ENCODE results near the gene NKX1-2. TPM values are rescaled to one million over a fixed set of nuclear protein-coding genes. Genes with fewer than 3 reads are reported as not detected.

Gene NKX1-2
- total RNA-seq, 1 donor from 2014 or later = 0.77 TPM

GRCh38 chr10:124495725-124496124, 45.9 kb upstream of the NKX1-2 start:
- Mint-ChIP-seq H3K4me1 (ENCODE audit: unreplicated experiment) (peaks cover 6% of the 10 kb centered on the region), H3K4me3 (ENCODE audit: unreplicated experiment) (no peak overlapping the region), H3K27ac (ENCODE audit: unreplicated experiment) (no peak overlapping the region), H3K27me3 (ENCODE audit: unreplicated experiment) (peaks cover 2% of the 10 kb centered on the region), H3K9me3 (ENCODE audit: unreplicated experiment) (no peaks in the 10 kb centered on the region), H3K36me3 (ENCODE audit: low read depth, unreplicated experiment) (peaks cover 2% of the 10 kb centered on the region)
- no peak for TF ChIP-seq CTCF (IDR thresholded peaks at IDR 0.05; ENCODE audit: unreplicated experiment)
- DNase-seq (ENCODE audit: low spot score) = no peak

GRCh38 chr10:124495162-124495561, 45.3 kb upstream of the NKX1-2 start:
- no peak overlapping the region for H3K4me3 Mint-ChIP-seq (ENCODE audit: unreplicated experiment)
- DNase-seq (ENCODE audit: low spot score) = no peak
- H3K27me3 Mint-ChIP-seq (ENCODE audit: unreplicated experiment) = peaks cover 2% of the 10 kb centered on the region
- no peaks in the 10 kb centered on the region for H3K36me3 Mint-ChIP-seq (ENCODE audit: low read depth, unreplicated experiment)
- no peaks in the 10 kb centered on the region for H3K9me3 Mint-ChIP-seq (ENCODE audit: unreplicated experiment)
- no peak overlapping the region for H3K27ac Mint-ChIP-seq (ENCODE audit: unreplicated experiment)
- TF ChIP-seq CTCF (IDR thresholded peaks at IDR 0.05; ENCODE audit: unreplicated experiment) = no peak
- peaks cover 6% of the 10 kb centered on the region for H3K4me1 Mint-ChIP-seq (ENCODE audit: unreplicated experiment)

GRCh38 chr10:124494046-124494807, 44.4 kb upstream of the NKX1-2 start:
- no peaks in the 10 kb centered on the region for H3K9me3 Mint-ChIP-seq (ENCODE audit: unreplicated experiment)
- H3K27ac Mint-ChIP-seq (ENCODE audit: unreplicated experiment) = no peak overlapping the region
- no peaks in the 10 kb centered on the region for H3K36me3 Mint-ChIP-seq (ENCODE audit: low read depth, unreplicated experiment)
- H3K27me3 Mint-ChIP-seq (ENCODE audit: unreplicated experiment) = peaks cover 2% of the 10 kb centered on the region
- H3K4me1 Mint-ChIP-seq (ENCODE audit: unreplicated experiment) = peaks cover 6% of the 10 kb centered on the region
- TF ChIP-seq CTCF (IDR thresholded peaks at IDR 0.05; ENCODE audit: unreplicated experiment) = no peak
- H3K4me3 Mint-ChIP-seq (ENCODE audit: unreplicated experiment) = no peak overlapping the region
- DNase-seq (ENCODE audit: low spot score) = no peak

- Mint-ChIP-seq H3K4me3 (ENCODE audit: unreplicated experiment) (no peak overlapping the region), H3K36me3 (ENCODE audit: low read depth, unreplicated experiment) (no peaks in the 10 kb centered on the region), H3K9me3 (ENCODE audit: unreplicated experiment) (no peaks in the 10 kb centered on the region), H3K27me3 (ENCODE audit: unreplicated experiment) (peaks cover 2% of the 10 kb centered on the region), H3K4me1 (ENCODE audit: unreplicated experiment) (peaks cover 6% of the 10 kb centered on the region), H3K27ac (ENCODE audit: unreplicated experiment) (no peak overlapping the region)
- no peak for TF ChIP-seq CTCF (IDR thresholded peaks at IDR 0.05; ENCODE audit: unreplicated experiment)
- DNase-seq (ENCODE audit: low spot score) = no peak
Observed at GRCh38 chr10:124493214-124493882, 43.5 kb upstream of the NKX1-2 start.

GRCh38 chr10:124492266-124492665, 42.4 kb upstream of the NKX1-2 start:
- H3K9me3 Mint-ChIP-seq (ENCODE audit: unreplicated experiment) = no peaks in the 10 kb centered on the region
- DNase-seq (ENCODE audit: low spot score) = no peak
- H3K27ac Mint-ChIP-seq (ENCODE audit: unreplicated experiment) = no peak overlapping the region
- no peak overlapping the region for H3K4me3 Mint-ChIP-seq (ENCODE audit: unreplicated experiment)
- H3K4me1 Mint-ChIP-seq (ENCODE audit: unreplicated experiment) = peaks cover 6% of the 10 kb centered on the region
- peaks cover 2% of the 10 kb centered on the region for H3K27me3 Mint-ChIP-seq (ENCODE audit: unreplicated experiment)
- TF ChIP-seq CTCF (IDR thresholded peaks at IDR 0.05; ENCODE audit: unreplicated experiment) = no peak
- no peaks in the 10 kb centered on the region for H3K36me3 Mint-ChIP-seq (ENCODE audit: low read depth, unreplicated experiment)
